ENCODE measurements around the gene FEM1B.
A peak's percentile ranks its signal among the peaks of the same experiment; 100 is the strongest.

Gene FEM1B

GRCh38 chr15:68310178-68310803 is 32.7 kb downstream of the FEM1B start:
- Histone ChIP-seq H3K27ac (ENCODE audit: extremely low read depth, low read depth, low read length) (no peak overlapping the region), H3K4me1 (ENCODE audit: control insufficient read depth, insufficient read depth, low read length) (no peaks in the 10 kb centered on the region), H3K4me3 (ENCODE audit: low read depth, low read length) (no peak overlapping the region), H3K9me3 (ENCODE audit: control insufficient read depth, insufficient read depth, low read depth, low read length) (no peaks in the 10 kb centered on the region), H3K36me3 (ENCODE audit: control insufficient read depth in 2 of 2, insufficient read depth in 1 of 2, low read length in 2 of 2) (no peaks in the 10 kb centered on the region)
- ChIA-PET CTCF (interaction anchor here (0.9 to 2.9 kb wide), 4 partner anchors 9 to 244 kb away, joined by 3 to 12 read pairs (median 6); no protein-coding TSS in a partner anchor), POLR2A (no interaction called here)
- no peak for TF ChIP-seq ZNF473 (tag by site-specific recombination; IDR thresholded peaks at IDR 0.05)
- no peak for TF ChIP-seq ZBTB8A (tag by site-specific recombination; IDR thresholded peaks at IDR 0.05)
- no peak for TF ChIP-seq ZNF555 (tag by site-specific recombination; conservative IDR thresholded peaks at IDR 0.05)
- TF ChIP-seq GLIS1 (tag by site-specific recombination; IDR thresholded peaks at IDR 0.05), result no peak
- TF ChIP-seq ZSCAN30 (tag by site-specific recombination; IDR thresholded peaks at IDR 0.05), result no peak
- TF ChIP-seq BCL11B (tag by site-specific recombination; IDR thresholded peaks at IDR 0.05; ENCODE audit: low read depth), result no peak
- 0 out of 2 replicates have a peak, but pooled peaks have one; percentile 15 for TF ChIP-seq ZNF600 (tag by site-specific recombination; IDR thresholded peaks at IDR 0.05)

DNA sequence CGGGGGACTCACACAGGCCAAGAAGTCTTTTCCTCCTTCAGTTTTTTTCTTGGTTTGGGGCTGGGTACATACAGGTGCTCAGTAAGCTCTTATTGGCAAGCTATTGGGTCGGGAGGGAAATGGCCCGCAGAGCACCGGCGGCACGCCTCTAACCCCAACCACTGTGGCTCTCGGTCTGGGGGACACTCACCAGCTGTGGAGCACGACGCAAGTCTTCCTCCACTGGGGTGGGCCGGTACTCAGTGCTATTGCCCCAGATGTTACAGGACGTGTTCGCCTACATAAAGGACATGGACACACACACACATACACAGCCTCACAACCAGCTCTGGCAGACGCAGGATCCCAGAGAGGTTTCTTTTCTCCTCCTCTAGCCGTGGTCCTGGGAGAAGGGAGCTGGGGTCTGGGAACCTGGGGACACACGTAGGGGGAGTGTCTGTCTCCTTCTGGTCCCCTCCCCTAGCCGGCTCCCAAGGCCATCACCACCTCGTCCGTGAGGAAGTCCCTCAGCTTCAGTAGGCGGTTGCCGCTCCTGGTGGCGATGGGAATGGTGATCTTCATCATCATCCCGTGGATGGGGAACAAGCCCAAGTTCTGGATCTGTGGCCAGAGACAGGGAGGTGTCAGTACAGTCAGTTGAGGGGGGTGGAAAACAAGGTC is 33.4 kb downstream of the FEM1B start:
- no peak for TF ChIP-seq ZNF133 (tag by site-specific recombination; IDR thresholded peaks at IDR 0.05)
- TF ChIP-seq ZFHX2 (tag by site-specific recombination; conservative IDR thresholded peaks at IDR 0.05), result no peak
- TF ChIP-seq ZNF138 (tag by site-specific recombination; IDR thresholded peaks at IDR 0.05; ENCODE audit: borderline replicate concordance), result no peak
- TF ChIP-seq ZNF214 (tag by site-specific recombination; IDR thresholded peaks at IDR 0.05; ENCODE audit: borderline replicate concordance), result no peak
- TF ChIP-seq ZNF530 (tag by site-specific recombination; IDR thresholded peaks at IDR 0.05; ENCODE audit: low read depth), result no peak
- TF ChIP-seq, protein P1, sequence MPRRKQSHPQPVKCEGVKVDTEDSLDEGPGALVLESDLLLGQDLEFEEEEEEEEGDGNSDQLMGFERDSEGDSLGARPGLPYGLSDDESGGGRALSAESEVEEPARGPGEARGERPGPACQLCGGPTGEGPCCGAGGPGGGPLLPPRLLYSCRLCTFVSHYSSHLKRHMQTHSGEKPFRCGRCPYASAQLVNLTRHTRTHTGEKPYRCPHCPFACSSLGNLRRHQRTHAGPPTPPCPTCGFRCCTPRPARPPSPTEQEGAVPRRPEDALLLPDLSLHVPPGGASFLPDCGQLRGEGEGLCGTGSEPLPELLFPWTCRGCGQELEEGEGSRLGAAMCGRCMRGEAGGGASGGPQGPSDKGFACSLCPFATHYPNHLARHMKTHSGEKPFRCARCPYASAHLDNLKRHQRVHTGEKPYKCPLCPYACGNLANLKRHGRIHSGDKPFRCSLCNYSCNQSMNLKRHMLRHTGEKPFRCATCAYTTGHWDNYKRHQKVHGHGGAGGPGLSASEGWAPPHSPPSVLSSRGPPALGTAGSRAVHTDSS (tag by site-specific recombination; IDR thresholded peaks at IDR 0.05), result no peak
- TF ChIP-seq ZNF658 (tag by site-specific recombination; IDR thresholded peaks at IDR 0.05), result no peak
- TF ChIP-seq, protein P2, sequence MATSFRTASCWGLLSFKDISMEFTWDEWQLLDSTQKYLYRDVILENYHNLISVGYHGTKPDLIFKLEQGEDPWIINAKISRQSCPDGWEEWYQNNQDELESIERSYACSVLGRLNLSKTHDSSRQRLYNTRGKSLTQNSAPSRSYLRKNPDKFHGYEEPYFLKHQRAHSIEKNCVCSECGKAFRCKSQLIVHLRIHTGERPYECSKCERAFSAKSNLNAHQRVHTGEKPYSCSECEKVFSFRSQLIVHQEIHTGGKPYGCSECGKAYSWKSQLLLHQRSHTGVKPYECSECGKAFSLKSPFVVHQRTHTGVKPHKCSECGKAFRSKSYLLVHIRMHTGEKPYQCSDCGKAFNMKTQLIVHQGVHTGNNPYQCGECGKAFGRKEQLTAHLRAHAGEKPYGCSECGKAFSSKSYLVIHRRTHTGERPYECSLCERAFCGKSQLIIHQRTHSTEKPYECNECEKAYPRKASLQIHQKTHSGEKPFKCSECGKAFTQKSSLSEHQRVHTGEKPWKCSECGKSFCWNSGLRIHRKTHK (tag by site-specific recombination; IDR thresholded peaks at IDR 0.05), result no peak
- no peak for TF ChIP-seq ZFP37 (tag by site-specific recombination; IDR thresholded peaks at IDR 0.05)
- TF ChIP-seq ZNF501 (tag by site-specific recombination; IDR thresholded peaks at IDR 0.05), result no peak
- TF ChIP-seq ZNF280C (tag by site-specific recombination; IDR thresholded peaks at IDR 0.05), result no peak
- no peak for TF ChIP-seq HOXD13 (CRISPR knock-in tag; IDR thresholded peaks at IDR 0.05; ENCODE audit: borderline replicate concordance)
- no peak for TF ChIP-seq ZNF830 (tag by site-specific recombination; IDR thresholded peaks at IDR 0.05; ENCODE audit: low read depth)
- no peak for TF ChIP-seq ZNF239 (tag by site-specific recombination; IDR thresholded peaks at IDR 0.05)
- TF ChIP-seq ZNF114 (tag by site-specific recombination; IDR thresholded peaks at IDR 0.05), result no peak
- no peak for TF ChIP-seq GLI4 (tag by site-specific recombination; IDR thresholded peaks at IDR 0.05)
- no peak for TF ChIP-seq IKZF3 (tag by site-specific recombination; IDR thresholded peaks at IDR 0.05)
- CTCF ChIA-PET, result interaction anchor here (0.6 to 2.9 kb wide), 5 partner anchors 9 to 244 kb away, joined by 3 to 12 read pairs (median 4); no protein-coding TSS in a partner anchor
- no peaks in the 10 kb centered on the region for H3K9me3 ChIP-seq (ENCODE audit: control insufficient read depth, insufficient read depth, low read depth, low read length)
- no peak overlapping the region for H3K4me3 ChIP-seq (ENCODE audit: low read depth, low read length)
- no peaks in the 10 kb centered on the region for H3K36me3 ChIP-seq (ENCODE audit: control insufficient read depth in 2 of 2, insufficient read depth in 1 of 2, low read length in 2 of 2)
- no peak overlapping the region for H3K27ac ChIP-seq (ENCODE audit: extremely low read depth, low read depth, low read length)
- H3K4me1 ChIP-seq (ENCODE audit: control insufficient read depth, insufficient read depth, low read length), result no peaks in the 10 kb centered on the region
- POLR2A ChIA-PET, result no interaction called here
